ENCODE measurements around the gene CDH23. TPM values are rescaled to one million over a fixed set of nuclear protein-coding genes. Genes with fewer than 3 reads are reported as not detected.

Gene CDH23
- total and polyA plus RNA-seq, 2 donors (not counting 1 experiment from before 2014, with no cell fraction given), result 0.37 to 0.89 TPM

DNA sequence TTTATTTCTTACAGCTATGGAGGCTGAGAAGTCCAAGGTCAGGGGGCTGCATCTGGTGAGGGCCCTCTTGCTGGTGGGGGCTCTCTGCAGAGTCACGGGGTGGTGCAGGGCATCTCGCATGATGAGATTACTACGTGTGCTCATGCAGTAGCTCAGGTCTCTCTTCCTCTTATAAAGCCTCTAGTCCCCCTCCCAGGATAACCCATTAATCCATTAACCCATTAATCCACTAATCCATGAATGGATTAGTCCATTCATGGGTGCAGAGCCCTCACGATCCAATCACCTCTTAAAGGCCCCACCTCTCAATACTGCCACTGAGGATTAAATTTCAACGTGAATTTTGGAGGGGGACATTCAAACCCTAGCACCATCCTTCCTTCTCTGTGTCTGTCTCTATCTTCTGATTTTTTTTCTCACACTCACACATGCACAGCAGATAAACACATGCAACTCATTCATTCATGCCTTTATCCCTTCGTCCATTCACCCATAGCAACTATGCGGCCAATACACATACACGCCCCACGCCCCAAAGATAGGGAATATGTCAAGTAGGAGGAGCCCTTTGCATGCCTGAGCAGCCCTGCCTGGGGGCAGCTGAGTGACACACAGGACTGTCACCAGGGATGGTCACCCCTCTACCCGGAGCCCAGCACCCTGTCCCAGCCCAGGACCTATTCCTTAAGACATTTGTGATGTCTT is 236.3 kb downstream of the CDH23 start:
- H3K9me3 Mint-ChIP-seq (ENCODE audit: insufficient read depth), result no peaks in the 10 kb centered on the region
- H3K27me3 Mint-ChIP-seq, result peaks cover 32% of the 10 kb centered on the region
- Histone ChIP-seq H3K4me3 (ENCODE audit: control extremely low read depth in 1 of 5, extremely low read depth in 1 of 5, insufficient read depth in 1 of 5, low read depth in 2 of 5, low read length in 4 of 5) (no peak overlapping the region), H2AFZ (ENCODE audit: insufficient read depth, low read depth, low read length, poor library complexity, severe bottlenecking) (no peak overlapping the region), H3K9me3 (ENCODE audit: control extremely low read depth in 1 of 3, control insufficient read depth in 2 of 3, insufficient read depth in 1 of 3, low read length in 2 of 3) (no peaks in the 10 kb centered on the region), H3K4me1 (ENCODE audit: control insufficient read depth in 2 of 2, insufficient read depth in 2 of 2, low read length in 2 of 2) (peaks cover 3 to 4% of the 10 kb centered on the region in 2 donors), H3K4me2 (replicated peaks; ENCODE audit: low read depth, low read length, poor library complexity, severe bottlenecking) (no peak overlapping the region), H4K20me1 (ENCODE audit: control insufficient read depth, insufficient read depth, low read length, poor library complexity, severe bottlenecking) (no peaks in the 10 kb centered on the region), H3K27ac (ENCODE audit: low read length in 2 of 2) (no peak overlapping the region), H3K9ac (ENCODE audit: low read length) (no peak overlapping the region), H3K79me2 (ENCODE audit: control insufficient read depth, insufficient read depth, low read length) (no peaks in the 10 kb centered on the region), H3K27me3 (replicated peaks in 1 of 4; ENCODE audit: control extremely low read depth in 1 of 4, control insufficient read depth in 3 of 4, insufficient read depth in 4 of 4, low read length in 3 of 4) (no peaks in the 10 kb centered on the region), H3K36me3 (replicated peaks in 1 of 2; ENCODE audit: control extremely low read depth in 1 of 2, control insufficient read depth in 1 of 2, extremely low read depth in 1 of 2, insufficient read depth in 2 of 2, low read length in 1 of 2) (no peaks in the 10 kb centered on the region)
- ChIA-PET POLR2A (no interaction called here), CTCF (interaction anchor here (1.0 kb wide), 1 partner anchor 313 kb away, joined by 3 read pairs; no protein-coding TSS in a partner anchor)
- ATAC-seq (ENCODE audit: low read depth) (no peak), DNase-seq (no peak)
- peaks cover 4% of the 10 kb centered on the region for H3K4me1 Mint-ChIP-seq
- intact Hi-C loops (cut with micrococcal nuclease), result no loop called here
- TF ChIP-seq EZH2 (IDR thresholded peaks at IDR 0.05; ENCODE audit: borderline replicate concordance, insufficient read depth, low read depth, low read length, poor library complexity, severe bottlenecking), result no peak
- TF ChIP-seq, protein P1, sequence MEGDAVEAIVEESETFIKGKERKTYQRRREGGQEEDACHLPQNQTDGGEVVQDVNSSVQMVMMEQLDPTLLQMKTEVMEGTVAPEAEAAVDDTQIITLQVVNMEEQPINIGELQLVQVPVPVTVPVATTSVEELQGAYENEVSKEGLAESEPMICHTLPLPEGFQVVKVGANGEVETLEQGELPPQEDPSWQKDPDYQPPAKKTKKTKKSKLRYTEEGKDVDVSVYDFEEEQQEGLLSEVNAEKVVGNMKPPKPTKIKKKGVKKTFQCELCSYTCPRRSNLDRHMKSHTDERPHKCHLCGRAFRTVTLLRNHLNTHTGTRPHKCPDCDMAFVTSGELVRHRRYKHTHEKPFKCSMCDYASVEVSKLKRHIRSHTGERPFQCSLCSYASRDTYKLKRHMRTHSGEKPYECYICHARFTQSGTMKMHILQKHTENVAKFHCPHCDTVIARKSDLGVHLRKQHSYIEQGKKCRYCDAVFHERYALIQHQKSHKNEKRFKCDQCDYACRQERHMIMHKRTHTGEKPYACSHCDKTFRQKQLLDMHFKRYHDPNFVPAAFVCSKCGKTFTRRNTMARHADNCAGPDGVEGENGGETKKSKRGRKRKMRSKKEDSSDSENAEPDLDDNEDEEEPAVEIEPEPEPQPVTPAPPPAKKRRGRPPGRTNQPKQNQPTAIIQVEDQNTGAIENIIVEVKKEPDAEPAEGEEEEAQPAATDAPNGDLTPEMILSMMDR (IDR thresholded peaks at IDR 0.05), result no peak
- H3K27ac Mint-ChIP-seq, result no peak overlapping the region
- no peak overlapping the region for H3K4me3 Mint-ChIP-seq
- 90% methylated on average over 10 of the region's 10 CpGs for WGBS (ENCODE audit: insufficient coverage)

DNA sequence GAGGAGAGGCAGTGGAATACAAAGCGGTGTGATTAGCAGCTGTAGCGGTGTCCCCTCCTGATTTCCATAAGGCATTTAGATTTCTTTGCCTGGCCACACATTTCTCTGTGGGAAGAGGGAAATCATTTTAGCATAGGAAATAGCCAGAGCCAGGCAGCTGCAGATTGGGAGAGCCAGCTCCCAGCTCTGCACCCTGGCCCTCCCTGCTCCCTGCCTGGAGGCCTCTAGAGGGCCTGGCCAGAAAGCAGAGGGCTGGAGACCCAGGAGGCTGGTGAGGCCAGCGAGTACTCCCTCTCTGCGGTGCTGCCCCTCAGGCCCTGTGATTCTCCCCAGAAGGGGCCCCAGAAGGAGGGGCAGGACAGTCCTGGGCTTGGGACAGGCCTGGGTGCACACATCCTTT is 237.2 kb downstream of the CDH23 start:
- Histone ChIP-seq H3K79me2 (ENCODE audit: control insufficient read depth, insufficient read depth, low read length) (no peaks in the 10 kb centered on the region), H3K36me3 (replicated peaks in 1 of 2; ENCODE audit: control extremely low read depth in 1 of 2, control insufficient read depth in 1 of 2, extremely low read depth in 1 of 2, insufficient read depth in 2 of 2, low read length in 1 of 2) (no peaks in the 10 kb centered on the region), H3K4me2 (replicated peaks; ENCODE audit: low read depth, low read length, poor library complexity, severe bottlenecking) (no peak overlapping the region), H2AFZ (ENCODE audit: insufficient read depth, low read depth, low read length, poor library complexity, severe bottlenecking) (no peak overlapping the region), H4K20me1 (ENCODE audit: control insufficient read depth, insufficient read depth, low read length, poor library complexity, severe bottlenecking) (no peaks in the 10 kb centered on the region), H3K4me3 (ENCODE audit: control extremely low read depth in 1 of 5, extremely low read depth in 1 of 5, insufficient read depth in 1 of 5, low read depth in 2 of 5, low read length in 4 of 5) (no peak overlapping the region), H3K27me3 (replicated peaks in 1 of 4; ENCODE audit: control extremely low read depth in 1 of 4, control insufficient read depth in 3 of 4, insufficient read depth in 4 of 4, low read length in 3 of 4) (no peaks in the 10 kb centered on the region), H3K4me1 (ENCODE audit: control insufficient read depth in 2 of 2, insufficient read depth in 2 of 2, low read length in 2 of 2) (peaks cover 7 to 11% of the 10 kb centered on the region in 2 donors), H3K9me3 (ENCODE audit: control extremely low read depth in 1 of 3, control insufficient read depth in 2 of 3, insufficient read depth in 1 of 3, low read length in 2 of 3) (no peaks in the 10 kb centered on the region), H3K9ac (ENCODE audit: low read length) (no peak overlapping the region), H3K27ac (ENCODE audit: low read length in 2 of 2) (no peak overlapping the region)
- no peak for TF ChIP-seq EZH2 (IDR thresholded peaks at IDR 0.05; ENCODE audit: borderline replicate concordance, insufficient read depth, low read depth, low read length, poor library complexity, severe bottlenecking)
- TF ChIP-seq, protein P1 (IDR thresholded peaks at IDR 0.05), result no peak
- 89% methylated on average over 2 of the region's 4 CpGs for WGBS (ENCODE audit: insufficient coverage)
- CTCF ChIA-PET, result no interaction called here
- intact Hi-C loops (cut with micrococcal nuclease), result no loop called here
- Mint-ChIP-seq H3K4me1 (peaks cover 7% of the 10 kb centered on the region), H3K27ac (no peak overlapping the region), H3K4me3 (no peak overlapping the region), H3K9me3 (ENCODE audit: insufficient read depth) (no peaks in the 10 kb centered on the region), H3K27me3 (peaks cover 29% of the 10 kb centered on the region)
- no peak for ATAC-seq (ENCODE audit: low read depth)
- POLR2A ChIA-PET, result no interaction called here
- DNase-seq, result no peak
